K562 (cell line): ENCODE results near the gene PRKAR1A. TPM values are rescaled to one million over a fixed set of nuclear protein-coding genes. Genes with fewer than 3 reads are reported as not detected.
A peak's percentile ranks its signal among the peaks of the same experiment; 100 is the strongest.

Experiments
- ATF1 ChIP-seq, 2 experiments: fragments of 450-650 bp in 1 of 2; IDR thresholded peaks; 2 replicates each; pipeline ENCODE4 v1.6.1; 2016; ENCODE audit warnings: missing compliant biosample characterization in 1 of 2, missing genetic modification characterization in 1 of 2
- DACH1 ChIP-seq: fragments of 450-650 bp; IDR thresholded peaks from 2 replicates; pipeline ENCODE4 v1.6.1; 2018; ENCODE audit not compliant: partially characterized antibody
- MEF2D ChIP-seq: conservative IDR thresholded peaks from 2 replicates; pipeline ENCODE4 v1.6.1; 2016; ENCODE audit warnings: low read depth, missing genetic modification characterization, missing compliant biosample characterization
- REST ChIP-seq, 2 experiments: fragments of 450-650 bp; formaldehyde crosslinking in 1 of 2; IDR thresholded peaks; 2 replicates each; pipeline versions ENCODE4 v1.4.0 to v1.6.1; 2014 to 2020; ENCODE audit warnings: mild to moderate bottlenecking in 2 of 2, borderline replicate concordance in 1 of 2, low read depth in 1 of 2
- STAG1 ChIP-seq: sonication (generic); formaldehyde crosslinking; IDR thresholded peaks from 2 replicates; pipeline ENCODE4 v1.5.0; 2020; ENCODE audit warnings: missing genetic modification reagents, borderline replicate concordance
- ZBTB8A ChIP-seq: fragments of 450-650 bp; IDR thresholded peaks from 2 replicates; pipeline ENCODE4 v1.6.1; 2018; ENCODE audit warnings: mild to moderate bottlenecking, moderate library complexity; ENCODE audit not compliant: partially characterized antibody
- ZKSCAN8 ChIP-seq: fragments of 200-800 bp; sonication (Bioruptor generic); IDR thresholded peaks from 2 replicates; pipeline ENCODE4 v1.6.1; 2016; ENCODE audit warnings: missing genetic modification characterization, missing compliant biosample characterization
- ZNF274 ChIP-seq: IDR thresholded peaks from 2 replicates; pipeline ENCODE4 v1.6.1; 2011; ENCODE audit warnings: low read depth, mild to moderate bottlenecking, low read length, moderate library complexity, borderline replicate concordance
- polyA plus RNA-seq, 8 experiments: library from polyadenylated mRNA; depleted of rRNA in 4 of 8; stranded (reverse) in 5 of 8; unstranded in 3 of 8; fragments of >200 nt; fragmentation: Nextera tagmentation in 2 of 8; fragmentation: Illumina TruSeq in 1 of 8; extraction: Ambion mirVana in 2 of 8; extraction: Trizol in 1 of 8; gene quantifications; 2 replicates each; pipeline versions ENCODE4 v1.2.1 to v1.2.3, GENCODE V29; 2011 to 2014; ENCODE audit warnings: inconsistent platforms in 1 of 8, missing spikeins in 1 of 8
- total RNA-seq, 7 experiments: library from RNA; depleted of rRNA in 6 of 7; stranded (reverse); fragments of >200 nt in 6 of 7; fragmentation: Illumina TruSeq in 2 of 7; extraction: Trizol in 2 of 7; gene quantifications; 2 replicates each; pipeline versions ENCODE4 v1.2.1 to v1.2.3, GENCODE V29; 2011 to 2021; ENCODE audit warnings: low replicate concordance in 1 of 7
- TF ChIP-seq, protein P1 (sequence below): IDR thresholded peaks from 2 replicates; pipeline ENCODE4 v1.6.1; 2016; ENCODE audit warnings: missing genetic modification characterization, missing compliant biosample characterization

Gene PRKAR1A
- total and polyA plus RNA-seq, 9 of the 15 experiments (the other 6 are each of a cell fraction or from before 2014, with no cell fraction given) = 15.0 to 95.6 (median 67.5) TPM

GRCh38 chr17:68512247-68512959 lies at the start of gene PRKAR1A (continued):
- no peak for TF ChIP-seq ZBTB8A
- no peak for TF ChIP-seq ZKSCAN8 (CRISPR knock-in tag)
- TF ChIP-seq, protein P1, sequence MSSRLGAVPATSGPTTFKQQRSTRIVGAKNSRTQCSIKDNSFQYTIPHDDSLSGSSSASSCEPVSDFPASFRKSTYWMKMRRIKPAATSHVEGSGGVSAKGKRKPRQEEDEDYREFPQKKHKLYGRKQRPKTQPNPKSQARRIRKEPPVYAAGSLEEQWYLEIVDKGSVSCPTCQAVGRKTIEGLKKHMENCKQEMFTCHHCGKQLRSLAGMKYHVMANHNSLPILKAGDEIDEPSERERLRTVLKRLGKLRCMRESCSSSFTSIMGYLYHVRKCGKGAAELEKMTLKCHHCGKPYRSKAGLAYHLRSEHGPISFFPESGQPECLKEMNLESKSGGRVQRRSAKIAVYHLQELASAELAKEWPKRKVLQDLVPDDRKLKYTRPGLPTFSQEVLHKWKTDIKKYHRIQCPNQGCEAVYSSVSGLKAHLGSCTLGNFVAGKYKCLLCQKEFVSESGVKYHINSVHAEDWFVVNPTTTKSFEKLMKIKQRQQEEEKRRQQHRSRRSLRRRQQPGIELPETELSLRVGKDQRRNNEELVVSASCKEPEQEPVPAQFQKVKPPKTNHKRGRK (tag) = no peak
- TF ChIP-seq REST (IDR thresholded peaks at IDR 0.05; ENCODE audit: borderline replicate concordance) = no peak
- TF ChIP-seq REST (CRISPR knock-in tag; IDR thresholded peaks at IDR 0.05; ENCODE audit: low read depth) = no peak
- TF ChIP-seq ATF1 (CRISPR knock-in tag; IDR thresholded peaks at IDR 0.05) = no peak
- TF ChIP-seq ATF1 (tag; IDR thresholded peaks at IDR 0.05) = peak; percentile 96
- no peak for TF ChIP-seq DACH1
- no peak for TF ChIP-seq STAG1
- TF ChIP-seq MEF2D = no peak
- TF ChIP-seq ZNF274 = no peak
